Activated CD8-positive, alpha-beta memory T cell treated with anti-CD3 and anti-CD28 coated beads, Interleukin-2, amount 50 U/mL, for 1 hour (primary cell): ENCODE data around the gene NEB.

Experiments used
- DNase-seq: peaks from one replicate; pipeline ENCODE4 v3.0.0-alpha.2; 2020; ENCODE audit errors: extremely low read depth

NEB gene

DNA sequence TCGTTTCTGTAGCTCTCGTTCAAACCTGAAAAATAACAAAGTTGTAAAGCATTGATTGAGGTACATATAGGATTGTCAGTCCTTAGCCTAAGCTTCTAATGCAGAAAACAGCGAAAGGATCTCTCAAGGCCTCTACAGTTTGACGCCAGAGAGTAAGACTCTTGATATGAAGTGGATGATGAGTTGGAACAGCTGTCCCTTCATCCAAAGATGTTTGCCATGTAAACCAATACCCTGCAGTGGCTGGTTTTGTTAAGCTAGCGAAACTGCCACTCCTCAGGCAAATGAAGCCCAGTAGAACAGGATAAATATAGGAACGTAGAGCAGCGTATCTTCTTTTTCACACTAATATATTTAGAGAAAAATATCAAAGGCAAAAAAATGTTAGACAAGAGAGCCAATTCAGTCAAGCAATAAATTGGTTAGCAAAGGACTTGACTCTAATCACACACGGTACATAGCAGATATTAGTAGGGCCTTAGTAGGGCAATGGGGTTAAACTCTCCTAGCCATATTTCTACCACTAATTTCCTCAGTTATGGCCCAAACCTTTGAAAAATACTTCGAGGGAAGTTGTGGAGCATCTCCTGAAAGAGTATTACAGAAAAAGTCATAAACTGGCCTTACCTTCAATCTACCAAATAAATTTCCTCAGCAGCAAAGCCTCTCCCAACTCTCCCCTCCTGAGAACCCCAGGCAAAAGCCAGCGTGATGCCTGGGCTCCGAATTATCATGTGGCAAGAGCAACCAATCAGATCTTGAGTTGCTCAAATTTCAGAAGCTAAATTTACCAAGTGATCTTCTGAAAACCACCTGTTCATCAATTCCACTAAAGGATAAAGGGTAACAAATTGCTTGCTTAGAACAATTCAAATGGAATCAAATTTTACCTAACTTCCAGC lies at the start of gene NEB:
Gene NEB, minus strand, starts transcription at position 706 of the 902 bp plus-strand sequence. CDS start 1,320 bp downstream, outside the sequence.
- DNase-seq, result no peak

GRCh38 chr2:151783133-151783520 lies 48.9 kb upstream of the NEB start:
- no peak for DNase-seq

GRCh38 chr2:151782378-151783132 lies 48.3 kb upstream of the NEB start:
- DNase-seq, result no peak

DNA sequence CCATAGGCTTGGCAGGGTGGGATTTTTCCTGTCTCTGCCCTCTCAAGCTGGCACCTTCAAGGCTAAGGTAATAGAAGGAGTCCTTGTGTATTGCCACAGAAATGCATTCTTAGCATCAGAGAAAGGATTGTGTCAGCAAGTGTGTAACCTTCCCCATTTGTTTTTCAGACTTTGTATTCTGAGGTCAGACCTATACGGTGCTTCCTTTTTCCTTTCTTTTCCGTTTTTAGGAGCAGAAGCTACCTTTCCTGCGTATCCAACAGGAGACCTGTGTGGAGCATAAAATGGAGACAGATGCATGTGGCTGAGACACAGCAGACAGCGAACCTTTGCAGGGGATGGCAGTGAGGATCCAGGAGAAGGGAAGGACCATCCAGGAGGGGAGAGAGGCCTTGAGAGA lies 47.4 kb upstream of the NEB start:
- DNase-seq, result no peak

- no peak for DNase-seq
These were observed 46.7 kb upstream of the NEB start for GRCh38 chr2:151780938-151781337.

- DNase-seq, result no peak
These were observed 43.7 kb upstream of the NEB start for GRCh38 chr2:151777935-151778334.

- no peak for DNase-seq
These were observed 43.2 kb upstream of the NEB start for GRCh38 chr2:151777487-151777886.

GRCh38 chr2:151776367-151776766 lies 42.1 kb upstream of the NEB start:
- DNase-seq, result no peak

DNA sequence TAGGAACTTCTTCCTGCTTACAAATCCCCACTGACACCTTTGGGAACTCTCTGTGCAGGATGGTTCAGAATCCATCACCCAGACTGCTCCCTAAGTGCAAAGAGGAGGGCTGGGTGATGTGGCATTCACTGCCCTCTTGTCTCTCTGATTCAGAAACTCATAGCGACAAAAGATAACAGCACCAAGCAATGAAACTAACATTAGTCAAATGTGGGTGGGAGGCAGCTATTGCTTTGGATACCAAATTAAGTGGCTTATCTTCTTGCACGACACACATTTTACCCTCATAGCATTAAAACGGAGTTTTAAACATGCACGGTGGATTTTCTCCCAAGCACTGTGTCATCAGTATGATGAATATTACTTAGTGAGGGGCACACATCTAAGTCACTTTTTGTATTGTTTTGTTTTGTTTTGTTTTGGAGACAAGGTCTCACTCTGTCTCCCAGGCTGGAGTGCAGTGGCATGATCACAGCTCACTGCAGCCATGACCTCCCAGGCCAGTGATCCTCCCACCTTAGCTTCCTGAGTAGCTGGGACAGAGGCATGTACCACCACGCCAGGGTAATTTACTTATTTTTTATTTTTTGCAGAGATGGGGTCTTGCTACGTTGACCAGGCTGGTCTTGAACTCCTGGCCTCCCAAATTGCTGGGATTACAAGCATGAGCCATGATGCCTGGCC lies 40.9 kb upstream of the NEB start:
- DNase-seq, result no peak

GRCh38 chr2:151774506-151774905 lies 40.2 kb upstream of the NEB start:
- no peak for DNase-seq

- DNase-seq, result no peak
These were observed 37.5 kb upstream of the NEB start for GRCh38 chr2:151771599-151772358.

DNA sequence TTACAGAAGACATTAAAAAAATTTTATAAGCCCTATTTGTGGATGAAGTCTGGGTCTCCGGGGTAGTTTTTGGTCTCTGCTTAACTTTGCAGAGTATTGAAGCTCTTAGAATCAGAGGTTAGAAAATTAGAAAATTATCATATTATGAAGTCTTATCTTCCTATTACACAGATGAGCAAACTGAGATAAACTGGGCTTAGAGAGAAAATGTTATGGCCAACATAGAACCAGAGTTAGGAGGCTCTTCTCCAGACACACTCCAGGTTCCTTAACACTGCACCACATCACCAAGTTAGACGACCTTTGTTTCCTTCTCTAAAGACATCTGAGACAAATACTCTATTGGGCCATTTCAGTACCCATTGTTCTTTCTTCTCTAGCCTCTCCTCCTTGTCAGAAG lies 36.7 kb upstream of the NEB start:
- no peak for DNase-seq

DNA sequence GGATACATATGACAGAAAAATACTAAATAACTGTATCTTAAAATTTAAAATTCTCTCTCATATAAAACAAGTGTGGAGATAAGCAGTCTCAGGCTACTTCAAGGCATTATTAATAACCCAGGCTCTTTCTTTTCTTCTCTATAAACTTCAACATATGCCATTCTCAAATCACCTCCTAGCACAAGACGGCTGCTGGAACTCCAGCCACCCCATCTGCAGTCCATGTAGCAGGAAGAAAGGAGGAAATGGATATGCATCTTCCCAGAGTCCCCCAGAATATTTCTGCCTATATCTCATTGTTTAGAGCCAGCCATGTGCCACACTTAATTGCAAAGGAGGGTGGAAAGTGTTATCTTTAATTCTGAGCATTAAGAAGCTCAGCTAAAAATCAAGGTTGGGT lies 35.3 kb upstream of the NEB start:
- DNase-seq, result no peak

GRCh38 chr2:151767536-151767935 lies 33.3 kb upstream of the NEB start:
- no peak for DNase-seq

DNA sequence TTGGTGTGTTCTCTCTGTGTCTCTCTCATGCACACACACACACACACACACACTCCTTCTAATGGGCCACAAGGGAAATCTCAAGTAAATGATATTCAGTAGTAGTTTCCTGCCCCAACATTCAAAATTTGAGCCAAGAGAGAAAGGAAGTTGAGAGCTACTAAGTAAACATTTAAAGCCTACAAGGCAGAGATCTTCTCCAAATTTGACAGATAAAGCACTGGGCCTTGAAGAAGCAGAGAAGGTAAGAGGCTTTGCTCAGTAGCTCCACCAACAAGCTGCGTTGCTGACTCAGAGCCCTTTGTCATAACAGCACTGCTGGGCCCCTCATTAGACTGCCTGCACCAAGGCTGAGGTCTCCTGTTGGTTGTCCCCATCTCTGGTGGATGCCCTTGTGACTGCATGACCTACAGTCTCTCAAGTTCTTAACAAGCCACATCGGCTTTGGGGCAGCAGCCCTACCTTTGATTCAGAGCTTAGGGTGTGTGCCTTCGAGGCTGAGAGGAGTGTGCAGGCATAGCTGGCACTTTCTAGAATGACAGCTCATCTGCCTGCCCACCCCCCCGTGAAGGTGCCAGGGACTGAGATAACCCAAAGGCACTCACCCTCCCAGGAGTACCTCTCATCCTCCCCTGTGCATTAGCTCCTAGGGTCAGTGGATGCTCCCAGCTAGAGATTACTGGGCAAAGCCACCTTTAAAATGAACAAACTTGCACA lies 32.3 kb upstream of the NEB start:
- no peak for DNase-seq

GRCh38 chr2:151765760-151766410 lies 31.6 kb upstream of the NEB start:
- no peak for DNase-seq

DNA sequence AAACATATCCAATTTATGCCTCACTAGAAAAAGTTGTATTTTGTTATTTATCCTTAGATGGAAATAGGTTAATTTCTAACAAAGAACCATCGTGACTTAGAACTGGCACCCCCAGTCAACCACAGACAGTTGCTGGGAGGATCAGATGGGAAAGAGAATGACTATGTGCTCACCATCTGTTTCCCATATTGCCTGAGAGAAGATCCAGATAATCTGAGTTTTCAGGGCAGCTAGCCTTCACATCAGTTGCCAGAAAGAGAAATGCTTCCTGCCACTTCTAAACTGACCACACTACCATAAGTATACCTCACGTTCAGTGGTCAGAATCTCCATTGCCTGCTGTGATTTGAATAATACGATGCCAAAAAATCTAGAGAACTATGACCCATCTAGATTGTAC lies 28.4 kb upstream of the NEB start:
- DNase-seq, result no peak

DNA sequence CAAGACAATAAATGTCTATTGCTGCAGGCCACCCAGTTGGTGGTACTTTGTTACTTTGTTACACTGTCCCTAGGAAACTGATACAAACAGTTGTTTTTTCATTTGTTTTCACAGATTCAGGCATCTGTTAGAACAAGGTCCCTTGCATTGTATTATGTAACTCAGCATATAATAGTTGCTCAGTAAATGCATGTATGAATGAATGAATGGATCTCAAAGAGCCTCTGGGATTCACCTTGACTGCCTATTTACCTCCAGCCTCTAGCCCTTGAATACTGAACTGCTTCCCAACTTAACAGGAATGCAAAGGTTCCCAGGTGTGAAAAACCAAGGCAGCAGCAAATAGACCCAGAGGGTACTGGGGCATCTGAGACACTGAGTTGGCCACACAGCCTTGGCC lies 27.4 kb upstream of the NEB start:
- DNase-seq, result no peak

DNA sequence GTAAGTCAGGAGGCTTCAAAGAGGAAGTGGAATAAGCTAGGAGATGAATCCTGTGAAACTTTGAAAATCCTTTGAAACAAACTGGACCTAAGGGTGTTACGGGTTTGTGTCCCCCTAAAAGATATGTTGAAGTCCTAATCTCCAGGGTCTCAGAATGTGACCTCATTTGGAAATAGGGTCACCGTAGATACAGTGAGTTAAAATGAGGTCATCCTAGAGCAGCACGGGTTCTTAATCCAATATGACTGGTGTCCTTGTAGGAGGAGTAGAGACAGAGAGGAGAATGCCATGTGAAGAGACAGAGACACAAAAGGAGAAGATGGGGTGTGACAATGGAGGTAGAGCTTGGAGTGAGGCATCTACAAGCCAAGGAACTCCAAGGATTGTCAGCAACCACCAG lies 26.9 kb upstream of the NEB start:
- no peak for DNase-seq

GRCh38 chr2:151760139-151760650 lies 25.9 kb upstream of the NEB start:
- DNase-seq, result no peak
